B cell (primary cell): Measurements from ENCODE around the gene SKAP1.

Source experiments
- CTCF ChIP-seq: fragments of 200-600 bp; IDR thresholded peaks from one replicate; pipeline ENCODE4 v1.8.0; 2022; ENCODE audit warnings: antibody characterized with exemption, mild to moderate bottlenecking
- EZH2 ChIP-seq: IDR thresholded peaks from 2 replicates; pipeline ENCODE4 v1.6.1; 2012; ENCODE audit warnings: borderline replicate concordance, low read depth, mild to moderate bottlenecking, moderate library complexity, low read length; ENCODE audit not compliant: insufficient read depth, poor library complexity, severe bottlenecking

GRCh38 chr17:48104440-48104839 lies 325.6 kb downstream of the SKAP1 start:
- no peak for TF ChIP-seq CTCF
- no peak for TF ChIP-seq EZH2
